ENCODE data around the gene MAD1L1. TPM values are rescaled to one million over a fixed set of nuclear protein-coding genes. Genes with fewer than 3 reads are reported as not detected.
"Not testable (repeated sequence)": the region's sequence is repeated elsewhere in the genome, so short reads cannot be mapped to it uniquely, and the experiment has no call there.

MAD1L1 gene
- total RNA-seq, 2 experiments from 2014 or later, result 40.0 to 44.7 TPM

DNA sequence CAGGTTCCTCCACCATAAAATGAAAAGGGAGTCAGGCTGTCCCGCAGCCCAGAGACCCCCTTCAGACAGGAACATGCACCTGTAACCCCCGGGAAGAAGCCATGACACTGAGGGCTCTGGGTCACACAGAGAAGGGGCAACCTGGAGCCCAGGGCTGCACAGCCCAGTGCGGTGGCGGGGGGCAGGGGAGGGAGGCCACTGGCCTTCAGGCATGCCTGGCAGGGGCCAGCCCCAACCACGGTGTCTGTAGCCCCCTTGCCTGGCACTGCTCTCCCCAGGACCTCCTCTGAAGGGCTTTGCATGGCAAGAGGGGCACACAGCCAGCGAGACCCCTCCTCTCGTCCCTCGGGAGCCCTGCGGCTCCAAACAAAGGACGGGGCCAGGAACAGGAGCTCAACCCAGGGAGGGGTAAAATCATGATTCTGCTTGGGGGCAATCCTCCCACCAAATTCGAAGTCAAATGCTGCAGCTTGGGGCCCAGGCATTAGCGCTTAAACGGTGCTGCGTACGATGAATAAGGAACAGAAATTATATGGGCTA, 235.1 kb downstream of the MAD1L1 start:
- no peak for DNase-seq
- H3K4me3 Mint-ChIP-seq, result no peak overlapping the region
- CTCF ChIA-PET, result no interaction called here

DNA sequence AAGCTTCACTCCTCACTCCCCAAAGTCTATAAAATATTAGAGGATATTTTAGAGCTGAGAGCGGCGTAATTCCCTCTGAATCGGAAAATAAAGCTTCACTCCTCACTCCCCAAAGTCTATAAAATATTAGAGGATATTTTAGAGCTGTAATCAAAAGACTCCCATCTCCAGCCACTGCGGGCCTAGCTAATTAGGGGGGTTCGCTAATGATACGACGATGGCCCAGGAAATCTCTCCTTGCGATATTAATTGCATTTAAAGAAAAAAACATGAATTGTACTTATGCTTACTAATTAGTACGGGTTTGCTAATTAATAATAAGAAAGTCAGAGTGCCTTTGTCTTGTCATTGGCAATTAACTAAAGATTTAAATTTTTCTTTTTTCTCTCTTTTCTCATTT, 235.9 kb downstream of the MAD1L1 start:
- Mint-ChIP-seq H3K27ac (no peak overlapping the region), H3K4me3 (no peak overlapping the region), H3K4me1 (ENCODE audit: low read depth) (no peaks in the 10 kb centered on the region), H3K9me3 (no peaks in the 10 kb centered on the region), H3K36me3 (ENCODE audit: low read depth) (no peaks in the 10 kb centered on the region), H3K27me3 (no peaks in the 10 kb centered on the region)
- no peak for DNase-seq
- intact Hi-C loops (cut with micrococcal nuclease), result no loop called here
- ChIA-PET CTCF (interaction anchor here (1.8 kb wide), 1 partner anchor 10 kb away, joined by 4 read pairs; no protein-coding TSS in a partner anchor), POLR2A (no interaction called here)
- no peak for ATAC-seq
- TF ChIP-seq CTCF (IDR thresholded peaks at IDR 0.05), result no peak

More for the DNA sequence above, 235.1 kb downstream of the MAD1L1 start:
- intact Hi-C loops (cut with micrococcal nuclease), result no loop called here
- no peaks in the 10 kb centered on the region for H3K4me1 Mint-ChIP-seq (ENCODE audit: low read depth)
- H3K36me3 Mint-ChIP-seq (ENCODE audit: low read depth), result no peaks in the 10 kb centered on the region
- no peak for ATAC-seq
- no peaks in the 10 kb centered on the region for H3K9me3 Mint-ChIP-seq
- H3K27ac Mint-ChIP-seq, result no peak overlapping the region
- POLR2A ChIA-PET, result interaction anchor here (0.6 kb wide), 1 partner anchor 342 kb away, joined by 3 read pairs; no protein-coding TSS in a partner anchor
- H3K27me3 Mint-ChIP-seq, result no peaks in the 10 kb centered on the region
- TF ChIP-seq CTCF (IDR thresholded peaks at IDR 0.05), result no peak

- POLR2A ChIA-PET; H3K4me3 Mint-ChIP-seq; H3K9me3 Mint-ChIP-seq; H3K27me3 Mint-ChIP-seq; H3K4me1 Mint-ChIP-seq (ENCODE audit: low read depth); DNase-seq; intact Hi-C loops (cut with micrococcal nuclease); H3K27ac Mint-ChIP-seq; ATAC-seq; H3K36me3 Mint-ChIP-seq (ENCODE audit: low read depth): not testable (repeated sequence)
- CTCF ChIA-PET, result interaction anchor here (1.8 kb wide), 1 partner anchor 9 kb away, joined by 4 read pairs; no protein-coding TSS in a partner anchor
Measured at GRCh38 chr7:1995911-1996420, 236.8 kb downstream of the MAD1L1 start.

- Mint-ChIP-seq H3K36me3 (ENCODE audit: low read depth) (no peaks in the 10 kb centered on the region), H3K27ac (no peak overlapping the region), H3K27me3 (no peaks in the 10 kb centered on the region), H3K4me1 (ENCODE audit: low read depth) (no peaks in the 10 kb centered on the region), H3K9me3 (no peaks in the 10 kb centered on the region), H3K4me3 (no peak overlapping the region)
- ATAC-seq, result no peak
- ChIA-PET POLR2A (no interaction called here), CTCF (interaction anchor here (1.8 kb wide), 1 partner anchor 9 kb away, joined by 4 read pairs; no protein-coding TSS in a partner anchor)
- no peak for DNase-seq
- TF ChIP-seq CTCF (IDR thresholded peaks at IDR 0.05), result no peak
- intact Hi-C loops (cut with micrococcal nuclease), result no loop called here
Measured at GRCh38 chr7:1995426-1995825, 237.3 kb downstream of the MAD1L1 start.

GRCh38 chr7:1994931-1995330, 237.8 kb downstream of the MAD1L1 start:
- DNase-seq (no peak), ATAC-seq (no peak)
- Mint-ChIP-seq H3K4me3 (no peak overlapping the region), H3K9me3 (no peaks in the 10 kb centered on the region), H3K27ac (no peak overlapping the region), H3K4me1 (ENCODE audit: low read depth) (no peaks in the 10 kb centered on the region), H3K27me3 (no peaks in the 10 kb centered on the region), H3K36me3 (ENCODE audit: low read depth) (no peaks in the 10 kb centered on the region)
- POLR2A ChIA-PET, result no interaction called here
- CTCF ChIA-PET, result no interaction called here
- intact Hi-C loops (cut with micrococcal nuclease), result no loop called here
- TF ChIP-seq CTCF (IDR thresholded peaks at IDR 0.05), result no peak

All from activated CD8-positive, alpha-beta T cell treated with anti-CD3 and anti-CD28 coated beads for 36 hours (primary cell).